Activated CD4-positive, alpha-beta T cell treated with anti-CD3 and anti-CD28 coated beads, Interleukin-2, amount 10 ng/mL, durations not matched to agents 24 days and 14 days (primary cell): ENCODE measurements around the gene PEX14. TPM values are rescaled to one million over a fixed set of nuclear protein-coding genes. Genes with fewer than 3 reads are reported as not detected.
A peak's percentile ranks its signal among the peaks of the same experiment; 100 is the strongest.

Experiments
- DNase-seq: peaks from one replicate; pipeline ENCODE4 v3.0.0; 2022
- H3K27ac Mint-ChIP-seq: one replicate; pipeline ENCODE4 v1.8.0; 2022; ENCODE audit warnings: mild to moderate bottlenecking, mixed read lengths
- H3K27me3 Mint-ChIP-seq: one replicate; pipeline ENCODE4 v1.8.0; 2022; ENCODE audit warnings: mixed read lengths
- H3K36me3 Mint-ChIP-seq: one replicate; pipeline ENCODE4 v1.8.0; 2022; ENCODE audit warnings: low read depth, mild to moderate bottlenecking, mixed read lengths
- H3K4me1 Mint-ChIP-seq: one replicate; pipeline ENCODE4 v1.8.0; 2021; ENCODE audit warnings: mixed read lengths
- H3K4me3 Mint-ChIP-seq: one replicate; pipeline ENCODE4 v1.8.0; 2022; ENCODE audit warnings: mild to moderate bottlenecking, moderate library complexity, mixed read lengths
- H3K9me3 Mint-ChIP-seq: one replicate; pipeline ENCODE4 v1.8.0; 2021; ENCODE audit warnings: mixed read lengths
- intact Hi-C: fragments of 100-400 bp; cut with micrococcal nuclease; formaldehyde crosslinking; loops from one replicate; pipeline ENCODE4 v1.15.1; 2023
- total RNA-seq: library from RNA; stranded (reverse); gene quantifications from 2 replicates; pipeline ENCODE4 v1.2.3, GENCODE V29; 2022

PEX14 gene
- total RNA-seq, 1 donor from 2014 or later, result 21.6 TPM

- Mint-ChIP-seq H3K4me1 (peaks cover 59% of the 10 kb centered on the region), H3K27me3 (no peaks in the 10 kb centered on the region), H3K36me3 (peaks cover 7% of the 10 kb centered on the region), H3K9me3 (no peaks in the 10 kb centered on the region), H3K4me3 (peak overlapping the region; percentile 59), H3K27ac (peak overlapping the region; percentile 87)
- intact Hi-C loops, result loop anchor here (1.0 to 10.0 kb wide), 7 partner anchors 16 to 429 kb away; partner anchors contain the start of gene CASZ1
- peak; percentile 93 for DNase-seq
Measured at GRCh38 chr1:10510520-10511493, 36.1 kb downstream of the PEX14 start.

GRCh38 chr1:10511494-10511885, 36.7 kb downstream of the PEX14 start:
- intact Hi-C loops, result loop anchor here (1.0 to 10.0 kb wide), 6 partner anchors 16 to 429 kb away; partner anchors contain the start of gene CASZ1
- DNase-seq, result no peak
- no peaks in the 10 kb centered on the region for H3K27me3 Mint-ChIP-seq
- H3K4me1 Mint-ChIP-seq, result peaks cover 65% of the 10 kb centered on the region
- no peaks in the 10 kb centered on the region for H3K9me3 Mint-ChIP-seq
- peaks cover 7% of the 10 kb centered on the region for H3K36me3 Mint-ChIP-seq
- peak overlapping the region; percentile 87 for H3K27ac Mint-ChIP-seq
- H3K4me3 Mint-ChIP-seq, result peak overlapping the region; percentile 59

- Mint-ChIP-seq H3K27me3 (no peaks in the 10 kb centered on the region), H3K4me1 (peaks cover 66% of the 10 kb centered on the region), H3K4me3 (peak overlapping the region; percentile 13), H3K36me3 (peaks cover 9% of the 10 kb centered on the region), H3K27ac (peak overlapping the region; percentile 41), H3K9me3 (no peaks in the 10 kb centered on the region)
- intact Hi-C loops, result loop anchor here (10.0 kb wide), 2 partner anchors 122 to 282 kb away; partner anchors contain the start of gene CASZ1
- DNase-seq, result no peak
Measured at GRCh38 chr1:10513199-10513598, 38.4 kb downstream of the PEX14 start.

- peak; percentile 66 for DNase-seq
- no peaks in the 10 kb centered on the region for H3K9me3 Mint-ChIP-seq
- no peak overlapping the region for H3K27ac Mint-ChIP-seq
- H3K27me3 Mint-ChIP-seq, result no peaks in the 10 kb centered on the region
- peaks cover 65% of the 10 kb centered on the region for H3K4me1 Mint-ChIP-seq
- no peak overlapping the region for H3K4me3 Mint-ChIP-seq
- intact Hi-C loops, result loop anchor here (10.0 kb wide), 2 partner anchors 120 to 280 kb away; partner anchors contain the start of gene CASZ1
- H3K36me3 Mint-ChIP-seq, result peaks cover 12% of the 10 kb centered on the region
Measured at GRCh38 chr1:10514490-10515235, 39.9 kb downstream of the PEX14 start.

- peaks cover 13% of the 10 kb centered on the region for H3K36me3 Mint-ChIP-seq
- peak overlapping the region; percentile 40 for H3K4me3 Mint-ChIP-seq
- H3K4me1 Mint-ChIP-seq, result peaks cover 58% of the 10 kb centered on the region
- H3K9me3 Mint-ChIP-seq, result no peaks in the 10 kb centered on the region
- intact Hi-C loops, result loop anchor here (10.0 kb wide), 2 partner anchors 119 to 279 kb away; partner anchors contain the start of gene CASZ1
- peak; percentile 64 for DNase-seq
- peak overlapping the region; percentile 23 for H3K27ac Mint-ChIP-seq
- H3K27me3 Mint-ChIP-seq, result no peaks in the 10 kb centered on the region
Measured at GRCh38 chr1:10515301-10515975, 40.7 kb downstream of the PEX14 start.

- intact Hi-C loops, result loop anchor here (10.0 kb wide), 2 partner anchors 119 to 279 kb away; partner anchors contain the start of gene CASZ1
Measured at GRCh38 chr1:10515976-10516750, 41.4 kb downstream of the PEX14 start.

GRCh38 chr1:10516925-10517676, 42.4 kb downstream of the PEX14 start:
- Mint-ChIP-seq H3K4me3 (no peak overlapping the region), H3K9me3 (no peaks in the 10 kb centered on the region), H3K4me1 (peaks cover 59% of the 10 kb centered on the region), H3K27me3 (no peaks in the 10 kb centered on the region), H3K36me3 (peaks cover 14% of the 10 kb centered on the region), H3K27ac (no peak overlapping the region)
- intact Hi-C loops, result loop anchor here (10.0 kb wide), 2 partner anchors 118 to 278 kb away; partner anchors contain the start of gene CASZ1
- no peak for DNase-seq

More at GRCh38 chr1:10515976-10516750, 41.4 kb downstream of the PEX14 start:
- Mint-ChIP-seq H3K27ac (no peak overlapping the region), H3K9me3 (no peaks in the 10 kb centered on the region), H3K4me1 (peaks cover 57% of the 10 kb centered on the region), H3K27me3 (no peaks in the 10 kb centered on the region), H3K36me3 (peaks cover 14% of the 10 kb centered on the region), H3K4me3 (no peak overlapping the region)
- DNase-seq, result no peak

GRCh38 chr1:10517677-10517982, 42.9 kb downstream of the PEX14 start:
- Mint-ChIP-seq H3K9me3 (no peaks in the 10 kb centered on the region), H3K4me1 (peaks cover 60% of the 10 kb centered on the region), H3K36me3 (peaks cover 14% of the 10 kb centered on the region), H3K4me3 (no peak overlapping the region), H3K27ac (no peak overlapping the region), H3K27me3 (no peaks in the 10 kb centered on the region)
- DNase-seq, result no peak
- intact Hi-C loops, result loop anchor here (10.0 kb wide), 2 partner anchors 117 to 277 kb away; partner anchors contain the start of gene CASZ1

- Mint-ChIP-seq H3K9me3 (no peaks in the 10 kb centered on the region), H3K4me3 (no peak overlapping the region), H3K4me1 (peaks cover 50% of the 10 kb centered on the region), H3K27me3 (no peaks in the 10 kb centered on the region), H3K27ac (no peak overlapping the region), H3K36me3 (peaks cover 19% of the 10 kb centered on the region)
- DNase-seq, result no peak
- intact Hi-C loops, result loop anchor here (10.0 kb wide), 2 partner anchors 116 to 276 kb away; partner anchors contain the start of gene CASZ1
Measured at GRCh38 chr1:10519016-10519417, 44.3 kb downstream of the PEX14 start.

GRCh38 chr1:10520497-10520896, 45.7 kb downstream of the PEX14 start:
- no peak overlapping the region for H3K4me3 Mint-ChIP-seq
- H3K4me1 Mint-ChIP-seq, result peaks cover 45% of the 10 kb centered on the region
- peaks cover 22% of the 10 kb centered on the region for H3K36me3 Mint-ChIP-seq
- no peaks in the 10 kb centered on the region for H3K9me3 Mint-ChIP-seq
- no peaks in the 10 kb centered on the region for H3K27me3 Mint-ChIP-seq
- intact Hi-C loops, result no loop called here
- H3K27ac Mint-ChIP-seq, result no peak overlapping the region
- DNase-seq, result no peak

GRCh38 chr1:10520952-10521351, 46.2 kb downstream of the PEX14 start:
- no peak for DNase-seq
- Mint-ChIP-seq H3K4me1 (peaks cover 40% of the 10 kb centered on the region), H3K4me3 (no peak overlapping the region), H3K36me3 (peaks cover 19% of the 10 kb centered on the region), H3K9me3 (no peaks in the 10 kb centered on the region), H3K27me3 (no peaks in the 10 kb centered on the region), H3K27ac (no peak overlapping the region)
- intact Hi-C loops, result no loop called here

GRCh38 chr1:10521537-10522157, 46.9 kb downstream of the PEX14 start:
- H3K4me3 Mint-ChIP-seq, result no peak overlapping the region
- DNase-seq, result no peak
- H3K27me3 Mint-ChIP-seq, result no peaks in the 10 kb centered on the region
- H3K9me3 Mint-ChIP-seq, result no peaks in the 10 kb centered on the region
- peaks cover 19% of the 10 kb centered on the region for H3K36me3 Mint-ChIP-seq
- H3K27ac Mint-ChIP-seq, result no peak overlapping the region
- intact Hi-C loops, result no loop called here
- peaks cover 34% of the 10 kb centered on the region for H3K4me1 Mint-ChIP-seq
